Measurements from ENCODE around the gene PACS2.
"Not testable (repeated sequence)": the region's sequence is repeated elsewhere in the genome, so short reads cannot be mapped to it uniquely, and the experiment has no call there.

The PACS2 gene

GRCh38 chr14:105348169-105348944 is 33.8 kb downstream of the PACS2 start:
- DNase-seq (ENCODE audit: low read depth in 2 of 2, low spot score in 1 of 2), result no peak

GRCh38 chr14:105348945-105349699 is 34.6 kb downstream of the PACS2 start:
- no peak for DNase-seq (ENCODE audit: low read depth in 2 of 2, low spot score in 1 of 2)

GRCh38 chr14:105349992-105350391 is 35.4 kb downstream of the PACS2 start:
- no peak for DNase-seq (ENCODE audit: low read depth in 2 of 2, low spot score in 1 of 2)

- no peak for DNase-seq (ENCODE audit: low read depth in 2 of 2, low spot score in 1 of 2)
Measured at GRCh38 chr14:105350450-105351244, 36.1 kb downstream of the PACS2 start.

- no peak for DNase-seq (ENCODE audit: low read depth in 2 of 2, low spot score in 1 of 2)
Measured at GRCh38 chr14:105351410-105351809, 36.9 kb downstream of the PACS2 start.

GRCh38 chr14:105351920-105352851 is 37.6 kb downstream of the PACS2 start:
- peak; percentile 78 to 79 for DNase-seq (ENCODE audit: low read depth in 2 of 2, low spot score in 1 of 2)

- DNase-seq (ENCODE audit: low read depth in 2 of 2, low spot score in 1 of 2), result no peak
Measured at GRCh38 chr14:105353136-105353535, 38.6 kb downstream of the PACS2 start.

- no peak for DNase-seq (ENCODE audit: low read depth in 2 of 2, low spot score in 1 of 2)
Measured at GRCh38 chr14:105354541-105354940, 40.0 kb downstream of the PACS2 start.

- DNase-seq (ENCODE audit: low read depth in 2 of 2, low spot score in 1 of 2), result no peak
Measured at GRCh38 chr14:105355049-105355575, 40.6 kb downstream of the PACS2 start.

GRCh38 chr14:105355850-105356604 is 41.5 kb downstream of the PACS2 start:
- no peak for DNase-seq (ENCODE audit: low read depth in 2 of 2, low spot score in 1 of 2)

GRCh38 chr14:105356927-105357326 is 42.4 kb downstream of the PACS2 start:
- DNase-seq (ENCODE audit: low read depth in 2 of 2, low spot score in 1 of 2), result no peak

GRCh38 chr14:105357626-105358025 is 43.1 kb downstream of the PACS2 start:
- no peak for DNase-seq (ENCODE audit: low read depth in 2 of 2, low spot score in 1 of 2)

GRCh38 chr14:105358140-105358846 is 43.7 kb downstream of the PACS2 start:
- DNase-seq (ENCODE audit: low read depth in 2 of 2, low spot score in 1 of 2), result no peak

- no peak for DNase-seq (ENCODE audit: low read depth in 2 of 2, low spot score in 1 of 2)
Measured at GRCh38 chr14:105358943-105359342, 44.4 kb downstream of the PACS2 start.

- not testable (repeated sequence) for DNase-seq (ENCODE audit: low read depth in 2 of 2, low spot score in 1 of 2)
Measured at GRCh38 chr14:105361412-105361811, 46.9 kb downstream of the PACS2 start.

GRCh38 chr14:105363847-105364708 is 49.5 kb downstream of the PACS2 start:
- peak in 1 of 2 donors; percentile 14 for DNase-seq (ENCODE audit: low read depth in 2 of 2, low spot score in 1 of 2)

- no peak for DNase-seq (ENCODE audit: low read depth in 2 of 2, low spot score in 1 of 2)
Measured at GRCh38 chr14:105365101-105365500, 50.6 kb downstream of the PACS2 start.

GRCh38 chr14:105365681-105366080 is 51.1 kb downstream of the PACS2 start:
- DNase-seq (ENCODE audit: low read depth in 2 of 2, low spot score in 1 of 2), result no peak
